Fibroblast of skin of scalp (primary cell): ENCODE measurements around the gene SPPL3.
"Not testable (repeated sequence)": the region's sequence is repeated elsewhere in the genome, so short reads cannot be mapped to it uniquely, and the experiment has no call there.

ENCODE experiments used
- DNase-seq: peaks from one replicate; pipeline ENCODE4 v3.0.0-alpha.2; 2013

The SPPL3 gene

DNA sequence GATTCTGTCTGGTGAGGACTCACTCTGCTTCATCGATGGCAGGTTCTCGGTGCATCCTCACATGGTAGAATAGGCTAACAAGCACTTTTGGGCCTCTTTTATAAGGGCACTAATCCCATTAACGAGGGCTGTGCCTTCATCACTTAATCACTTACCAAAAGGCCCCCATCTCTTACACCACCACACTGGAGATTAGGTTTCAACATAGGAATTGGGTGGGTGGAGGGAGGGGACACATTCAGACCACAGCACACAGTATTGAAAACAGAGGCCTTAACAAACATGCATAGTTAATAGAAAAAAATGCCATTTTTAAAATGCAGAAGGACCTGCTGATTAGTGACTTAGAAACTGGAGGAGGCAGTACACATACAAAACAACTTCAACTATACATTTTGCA, 61.6 kb downstream of the SPPL3 start:
- DNase-seq, result no peak

DNA sequence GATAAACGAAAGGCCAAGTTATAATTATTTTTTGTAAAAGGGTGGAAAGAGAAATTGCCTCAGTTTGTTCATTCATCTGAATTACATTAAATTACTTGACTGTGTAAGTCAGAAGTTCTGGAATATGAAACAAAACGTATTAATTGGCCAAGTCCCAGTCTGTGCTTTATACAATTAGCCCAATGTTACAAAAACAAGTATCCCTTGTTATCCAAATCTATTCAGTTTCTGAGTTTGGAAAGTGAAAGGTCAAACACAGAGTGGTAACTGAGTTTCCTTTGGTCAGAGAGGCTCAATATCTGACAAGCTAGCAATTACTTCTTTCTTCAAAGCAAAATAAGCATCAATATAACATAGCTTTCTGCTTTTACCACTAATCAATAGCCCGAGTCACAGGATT, 62.6 kb downstream of the SPPL3 start:
- DNase-seq, result no peak

DNA sequence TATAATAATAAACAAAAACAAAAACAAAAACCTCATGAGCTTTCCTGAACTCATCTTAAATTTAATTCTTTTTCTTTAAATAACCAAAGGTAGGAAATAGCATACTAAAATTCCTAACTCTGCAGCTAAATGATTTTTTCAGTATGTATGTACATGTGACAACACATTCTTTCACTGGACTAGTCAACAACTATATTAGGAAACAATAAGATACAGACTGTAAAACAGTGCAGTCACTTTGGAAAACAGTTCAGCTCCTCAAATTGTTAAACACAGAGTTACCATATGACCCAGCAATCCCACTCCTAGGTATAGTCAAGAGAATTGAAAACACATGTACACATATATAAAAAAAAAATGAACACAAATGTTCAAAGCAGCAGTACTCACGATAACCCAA, 64.7 kb downstream of the SPPL3 start:
- no peak for DNase-seq

DNA sequence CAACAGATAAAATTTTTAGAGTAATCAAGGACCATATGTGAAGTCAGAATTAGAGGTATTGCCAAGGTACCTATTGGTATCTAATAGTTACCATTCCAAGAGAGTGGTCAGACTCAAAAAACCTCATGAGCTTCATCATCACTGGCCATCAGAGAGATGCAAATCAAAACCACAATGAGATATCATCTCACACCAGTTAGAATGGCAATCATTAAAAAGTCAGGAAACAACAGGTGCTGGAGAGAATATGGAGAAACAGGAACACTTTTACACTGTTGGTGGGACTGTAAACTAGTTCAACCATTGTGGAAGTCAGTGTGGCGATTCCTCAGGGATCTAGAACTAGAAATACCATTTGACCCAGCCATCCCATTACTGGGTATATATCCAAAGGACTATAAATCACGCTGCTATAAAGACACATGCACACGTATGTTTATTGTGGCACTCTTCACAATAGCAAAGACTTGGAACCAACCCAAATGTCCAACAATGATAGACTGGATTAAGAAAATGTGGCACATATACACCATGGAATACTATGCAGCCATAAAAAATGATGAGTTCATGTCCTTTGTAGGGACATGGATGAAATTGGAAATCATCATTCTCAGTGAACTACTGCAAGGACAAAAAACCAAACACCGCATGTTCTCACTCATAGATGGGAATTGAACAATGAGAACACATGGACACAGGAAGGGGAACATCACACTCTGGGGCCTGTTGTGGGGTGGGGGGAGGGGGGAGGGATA, 65.4 kb downstream of the SPPL3 start:
- DNase-seq, result not testable (repeated sequence)

DNA sequence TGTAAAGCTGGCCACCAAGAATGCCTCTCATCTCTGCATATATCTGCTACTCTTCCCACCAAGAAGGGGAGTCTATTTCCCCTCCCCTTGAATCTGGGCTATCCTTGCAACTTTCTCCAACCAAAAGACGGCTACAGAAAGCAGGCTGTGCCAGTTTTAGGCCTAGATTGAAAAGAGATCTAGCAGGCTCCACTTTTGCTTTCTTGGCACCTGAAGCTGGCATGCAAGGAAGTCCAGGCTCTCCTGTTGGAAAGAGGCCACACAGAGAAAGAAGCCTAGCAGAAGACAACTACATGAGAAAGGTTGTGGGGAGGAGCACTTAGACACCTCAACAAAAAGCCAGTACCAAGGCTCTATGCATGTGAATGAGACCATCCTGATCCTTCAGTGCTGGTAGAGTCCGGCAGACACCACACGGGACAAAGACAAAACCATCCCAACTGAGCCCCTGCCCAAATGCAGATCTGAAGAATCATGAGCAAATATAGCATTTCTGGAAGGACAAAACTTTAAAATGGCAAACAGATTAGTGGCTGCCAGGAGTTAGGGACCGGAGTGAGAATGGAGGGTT, 68.0 kb downstream of the SPPL3 start:
- DNase-seq, result no peak

DNA sequence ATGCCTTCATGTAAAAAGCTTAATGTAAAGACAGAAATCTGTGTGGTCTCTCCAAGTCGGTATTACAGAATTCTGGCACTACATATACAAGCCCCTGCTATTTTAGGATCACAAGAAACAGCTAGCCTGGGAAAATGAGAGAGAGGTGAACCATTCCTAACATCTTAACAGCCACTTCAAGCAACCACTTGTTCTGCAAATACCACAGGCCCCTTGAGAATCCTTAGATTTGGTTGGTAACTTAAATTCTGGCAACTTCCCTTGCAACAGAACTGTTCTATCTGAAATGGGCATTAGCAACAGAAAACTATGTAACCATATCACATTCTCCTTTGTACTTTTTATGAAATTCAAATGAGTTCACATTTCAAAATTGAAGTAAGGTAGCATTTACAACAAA, 68.5 kb downstream of the SPPL3 start:
- no peak for DNase-seq

DNA sequence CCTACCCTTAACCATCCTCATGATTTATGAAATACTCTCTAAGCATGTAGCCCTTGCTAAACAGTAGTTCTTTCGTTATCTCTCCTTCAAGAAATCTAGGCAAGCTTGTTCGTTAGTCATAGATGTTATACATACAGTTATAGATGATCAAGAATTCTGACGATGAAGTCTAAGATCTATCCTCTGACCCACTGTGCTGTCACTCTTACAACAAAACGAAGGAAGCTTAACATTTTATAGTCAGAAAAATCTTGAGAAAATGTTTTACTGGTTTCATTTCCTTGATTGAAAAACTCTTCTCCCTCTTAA, 68.9 kb downstream of the SPPL3 start:
- DNase-seq, result no peak

DNA sequence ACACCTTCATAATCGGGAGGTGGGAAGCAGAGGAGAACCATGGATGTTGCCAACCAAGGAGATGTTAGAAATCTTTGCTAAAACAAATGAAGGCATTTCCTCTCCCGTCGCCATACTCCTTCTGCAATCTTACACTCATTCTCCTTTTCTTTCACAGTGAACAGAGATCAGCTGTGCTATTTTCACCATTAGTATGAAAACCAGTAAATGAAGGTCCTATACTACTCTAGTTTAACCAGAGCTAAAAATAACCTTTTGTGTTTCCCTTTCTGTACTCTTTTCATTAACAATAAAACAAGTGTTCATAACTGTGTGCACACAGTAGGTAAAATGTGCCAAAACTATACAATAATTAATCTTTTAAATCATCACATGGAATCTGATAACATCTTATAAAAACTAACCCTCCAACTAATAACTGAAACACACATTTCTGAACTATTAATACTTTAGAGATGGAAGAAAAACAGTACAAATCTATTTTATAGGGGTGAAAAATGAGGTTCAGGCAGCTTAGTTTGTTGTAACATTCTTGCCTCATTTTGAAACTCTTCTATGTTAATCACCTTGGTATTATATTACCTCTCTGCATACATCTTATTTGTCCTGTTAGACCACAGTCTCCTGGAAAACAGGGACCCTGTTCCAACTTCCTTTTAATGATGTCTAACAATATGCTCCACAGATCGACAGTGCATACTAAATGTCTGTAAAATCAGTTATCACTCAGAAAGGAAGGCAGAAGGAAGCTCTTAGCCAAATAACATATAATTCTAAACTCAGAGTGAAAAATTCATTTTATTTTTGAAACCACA, 69.5 kb downstream of the SPPL3 start:
- DNase-seq, result no peak

DNA sequence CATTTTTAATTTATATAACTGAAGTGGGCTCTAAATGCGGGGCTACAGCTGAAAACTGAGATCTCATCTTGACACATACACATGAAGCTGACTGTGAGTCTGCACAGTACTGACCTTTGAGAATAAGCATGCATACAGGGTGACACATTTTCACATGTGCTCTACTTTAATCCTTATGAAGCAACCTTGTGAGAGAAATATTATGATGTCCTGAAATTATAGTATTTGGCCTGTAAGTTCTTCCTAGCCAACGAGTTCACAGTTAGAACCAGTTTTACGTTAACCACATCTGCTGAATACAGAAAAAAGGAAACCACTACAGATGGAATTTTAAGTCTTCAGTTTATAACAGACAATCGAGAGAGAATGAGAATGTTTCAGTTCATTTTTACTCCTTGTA, 70.3 kb downstream of the SPPL3 start:
- no peak for DNase-seq

DNA sequence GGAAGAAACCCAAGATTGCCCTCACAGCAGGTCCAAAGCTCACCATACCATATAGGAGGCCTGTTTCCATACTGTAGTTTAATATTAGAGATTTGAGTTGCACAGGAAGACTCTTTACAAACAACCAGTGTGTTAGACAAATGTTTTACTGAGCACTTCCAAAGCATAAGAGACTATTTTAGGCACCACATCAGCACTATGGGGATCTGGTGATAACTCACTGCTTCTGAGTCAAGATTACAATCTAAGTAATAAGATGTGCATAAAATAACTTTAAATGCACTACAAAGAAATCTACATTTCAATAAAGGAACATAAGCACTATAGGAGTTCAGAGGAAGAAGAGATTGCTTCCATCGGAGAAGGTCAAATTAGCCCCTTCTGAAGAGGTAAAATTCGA, 71.4 kb downstream of the SPPL3 start:
- no peak for DNase-seq

DNA sequence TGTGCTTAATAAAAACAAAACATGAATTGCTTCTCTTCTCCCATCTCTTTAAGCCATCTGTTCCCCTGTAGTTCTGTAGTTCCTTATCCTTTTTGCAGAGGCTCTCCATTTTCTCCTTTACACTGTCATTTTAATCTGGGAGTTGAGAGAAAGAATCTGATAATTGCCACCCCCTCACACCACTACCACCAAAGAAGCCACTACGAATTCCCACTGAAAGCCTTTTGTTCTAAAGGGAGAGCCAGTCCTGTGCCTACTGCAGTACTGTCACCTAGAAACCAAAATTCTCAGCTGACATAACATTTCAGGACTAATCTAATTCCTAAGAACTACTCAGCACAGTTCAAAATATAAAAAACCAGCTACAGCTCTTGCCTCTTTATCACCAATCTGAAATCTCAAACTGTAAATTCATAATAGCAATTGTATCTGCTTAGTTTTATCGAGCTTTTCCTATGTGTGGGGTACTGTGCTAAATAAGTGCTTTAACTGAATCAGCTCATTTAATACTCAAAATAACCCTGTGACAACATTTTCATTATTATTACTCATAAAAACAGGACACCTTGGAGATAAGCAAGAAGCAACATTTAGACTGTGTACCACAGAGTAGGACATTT, 72.4 kb downstream of the SPPL3 start:
- DNase-seq, result no peak

DNA sequence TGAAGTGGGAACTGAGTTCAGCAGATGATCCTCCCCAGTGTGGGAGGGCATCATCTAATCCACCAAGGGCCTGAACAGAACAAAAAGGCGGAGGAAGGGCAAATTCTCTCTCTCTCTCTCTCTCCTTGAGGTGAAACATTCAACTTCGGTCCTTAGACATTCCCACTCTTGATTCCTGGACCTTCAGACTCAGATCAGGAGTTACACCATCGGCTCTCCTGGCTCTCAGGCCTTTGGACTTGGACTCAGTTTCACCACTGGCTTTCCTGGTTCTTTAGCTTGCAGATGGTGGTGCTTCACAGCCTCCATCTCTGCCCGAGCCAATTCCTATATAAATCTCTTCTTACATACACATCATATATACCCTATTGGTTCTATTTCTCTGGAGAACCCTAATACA, 73.2 kb downstream of the SPPL3 start:
- DNase-seq, result no peak

DNA sequence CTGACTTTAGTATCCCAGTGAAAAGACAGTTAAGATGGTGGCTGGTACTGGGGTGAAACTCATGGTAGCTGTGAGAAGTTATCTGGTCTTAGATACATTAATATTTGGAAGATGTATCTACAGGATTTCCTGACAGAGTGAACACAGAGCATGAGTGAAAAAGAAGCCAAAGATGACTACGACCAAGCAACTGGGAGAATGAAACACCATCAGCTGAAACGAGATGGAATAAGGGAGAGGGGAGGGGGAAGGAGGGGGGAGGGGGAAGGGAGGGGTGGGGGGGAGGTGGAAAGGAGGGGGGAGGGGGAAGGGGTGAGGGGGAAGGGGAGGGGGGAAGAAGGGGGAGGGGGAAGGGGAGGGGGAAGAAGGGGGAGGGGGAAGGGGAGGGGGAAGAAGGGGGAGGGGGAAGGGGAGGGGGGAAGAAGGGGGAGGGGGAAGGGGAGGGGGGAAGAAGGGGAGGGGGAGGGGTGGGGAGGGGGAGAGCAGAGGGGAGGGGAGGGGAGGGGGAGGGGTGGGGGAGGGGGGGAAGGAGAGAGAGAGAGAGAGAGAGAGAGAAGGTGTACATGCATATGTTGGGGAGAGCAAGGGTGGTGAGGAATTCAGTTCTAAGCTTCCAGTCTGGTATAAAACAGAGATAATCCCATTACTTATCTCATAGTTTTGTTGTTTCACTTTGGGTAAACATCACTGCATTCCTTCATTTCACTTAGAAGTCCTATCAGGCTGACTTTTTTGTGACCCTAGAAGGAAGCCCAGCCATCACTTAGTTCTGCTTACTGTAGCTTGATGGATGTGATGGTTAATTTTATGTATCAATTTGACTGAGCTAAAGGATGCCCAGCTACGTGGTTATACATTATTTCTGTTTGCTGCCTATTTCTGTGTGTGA, 73.9 kb downstream of the SPPL3 start:
- no peak for DNase-seq

DNA sequence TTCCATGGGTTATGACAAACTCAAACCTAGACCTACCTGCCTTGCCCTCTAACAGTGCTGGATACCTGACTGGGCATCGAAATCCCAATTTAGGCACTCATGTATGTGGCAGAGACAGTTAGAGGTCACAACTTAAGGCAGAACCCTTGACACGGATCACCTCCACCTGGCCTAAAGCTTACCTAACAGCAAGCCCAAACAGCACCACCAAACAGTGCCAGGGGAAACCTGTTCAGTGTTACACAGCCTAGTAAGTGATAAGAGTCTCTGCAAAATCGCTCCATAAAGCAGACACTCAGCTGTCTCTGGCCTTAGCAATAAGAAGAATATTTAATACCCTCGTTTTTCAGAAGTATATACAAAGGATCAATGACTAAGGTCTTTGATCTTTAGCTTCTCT, 77.8 kb downstream of the SPPL3 start:
- no peak for DNase-seq

DNA sequence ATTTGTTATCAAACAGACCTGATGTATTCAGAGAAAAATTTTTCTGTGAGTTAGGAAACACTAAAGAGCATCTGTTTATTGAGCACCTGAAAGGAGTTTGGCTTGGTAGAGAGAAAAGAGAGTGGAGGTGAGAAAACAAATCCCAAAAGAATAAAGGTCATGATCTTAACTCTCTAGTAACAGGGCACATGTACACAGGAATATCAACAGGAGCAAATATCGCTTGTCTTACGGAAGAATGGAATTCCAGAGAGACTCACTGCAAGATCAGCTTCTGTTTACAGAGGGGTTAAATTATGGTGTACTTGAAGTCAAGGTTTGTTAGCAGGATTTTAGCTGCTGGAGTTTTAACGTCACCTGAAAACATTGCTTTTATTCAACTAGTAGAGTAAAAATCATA, 78.8 kb downstream of the SPPL3 start:
- no peak for DNase-seq

DNA sequence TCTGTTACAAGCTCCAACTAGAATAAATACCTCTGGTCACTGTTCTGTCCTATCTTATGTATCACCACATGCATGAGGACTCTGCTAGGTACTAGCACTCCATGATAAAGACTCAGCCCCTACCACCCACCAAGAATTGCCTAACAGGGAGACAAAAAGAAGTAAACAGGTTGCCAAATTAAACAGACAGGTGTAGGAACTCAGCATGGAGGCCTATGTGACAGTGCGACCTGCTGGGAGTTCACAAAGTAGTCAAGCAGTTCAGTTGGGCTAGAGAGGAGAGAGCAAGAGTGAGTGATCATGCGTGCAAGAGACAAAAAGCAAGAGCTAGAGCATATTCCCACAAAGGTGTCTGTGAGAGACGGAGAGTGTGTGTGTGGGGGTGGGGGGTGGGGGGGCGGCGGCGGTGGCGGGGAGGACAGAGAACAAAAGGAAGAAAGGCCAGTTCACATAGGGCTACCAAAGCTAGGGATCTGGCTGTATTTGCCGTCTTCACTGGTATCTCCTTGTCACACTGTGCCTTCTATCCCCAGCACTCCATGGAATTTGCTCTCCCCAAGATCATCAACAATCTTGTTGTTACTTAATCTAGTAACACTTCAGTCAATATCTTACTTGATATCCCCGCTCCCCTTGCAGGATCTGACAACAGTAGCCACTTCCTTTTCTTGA, 81.2 kb downstream of the SPPL3 start:
- DNase-seq, result no peak

DNA sequence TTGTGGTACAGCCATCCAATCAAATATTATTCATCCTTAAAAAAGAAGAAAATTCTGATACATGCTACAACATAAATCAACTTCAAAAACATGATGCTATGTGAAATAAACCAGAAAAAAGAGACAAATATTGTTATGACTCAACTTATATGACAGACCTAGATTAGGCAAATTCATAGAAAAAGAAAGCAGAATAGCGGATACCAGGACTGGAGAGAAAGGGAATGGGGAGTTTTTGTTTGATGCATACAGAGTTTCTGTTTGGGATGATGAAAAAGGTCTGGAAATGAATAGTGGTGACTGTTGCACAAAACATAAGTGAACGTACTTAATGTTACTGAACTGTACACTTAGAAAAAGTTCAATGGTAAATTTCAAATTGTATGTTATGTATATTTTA, 82.3 kb downstream of the SPPL3 start:
- DNase-seq, result no peak

DNA sequence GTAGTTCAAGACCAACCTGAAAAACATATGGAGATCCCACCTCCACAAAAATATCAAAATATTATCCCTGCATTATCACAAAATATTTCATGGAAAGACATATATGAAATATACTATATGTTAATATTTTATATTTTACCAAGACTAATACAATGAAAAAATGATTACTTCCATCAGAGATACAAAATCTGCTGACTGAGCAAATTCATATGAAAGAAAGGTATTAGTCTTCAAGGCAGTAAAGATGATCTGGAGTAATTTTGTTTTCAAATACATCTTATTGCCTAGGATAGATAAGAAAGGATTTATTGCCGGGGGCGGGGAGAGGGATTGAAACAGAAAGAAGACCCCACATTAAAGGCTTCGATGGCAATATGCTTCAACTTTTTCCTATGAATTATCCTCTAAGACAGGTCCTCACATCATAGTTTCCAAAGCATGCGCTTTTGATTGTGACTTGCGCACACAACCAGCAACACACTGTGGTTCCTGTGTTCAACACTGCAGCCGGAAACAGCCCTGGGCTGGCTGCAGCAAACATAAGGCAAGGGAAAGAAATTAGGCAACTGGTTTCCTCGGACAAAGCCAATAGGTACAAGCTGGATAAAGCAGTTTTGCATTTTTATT, 83.2 kb downstream of the SPPL3 start:
- no peak for DNase-seq

DNA sequence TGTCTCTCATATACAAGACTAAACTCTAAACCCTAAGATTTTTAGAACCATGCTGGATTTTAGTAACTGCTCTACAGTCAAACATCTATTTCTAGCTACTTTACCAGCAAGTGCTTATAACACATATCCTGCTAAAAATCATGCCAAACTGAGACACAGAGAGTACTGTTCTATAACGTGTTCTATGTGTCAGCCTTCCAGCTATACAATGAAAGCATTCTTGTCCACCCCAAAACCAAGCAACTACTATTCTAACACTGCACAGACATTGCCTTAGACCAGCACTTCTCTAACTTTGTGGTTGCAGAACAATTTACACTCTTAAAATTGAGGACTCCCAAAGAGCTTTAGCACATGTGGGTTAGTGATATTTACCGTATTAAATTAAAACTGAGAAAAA, 85.7 kb downstream of the SPPL3 start:
- no peak for DNase-seq

DNA sequence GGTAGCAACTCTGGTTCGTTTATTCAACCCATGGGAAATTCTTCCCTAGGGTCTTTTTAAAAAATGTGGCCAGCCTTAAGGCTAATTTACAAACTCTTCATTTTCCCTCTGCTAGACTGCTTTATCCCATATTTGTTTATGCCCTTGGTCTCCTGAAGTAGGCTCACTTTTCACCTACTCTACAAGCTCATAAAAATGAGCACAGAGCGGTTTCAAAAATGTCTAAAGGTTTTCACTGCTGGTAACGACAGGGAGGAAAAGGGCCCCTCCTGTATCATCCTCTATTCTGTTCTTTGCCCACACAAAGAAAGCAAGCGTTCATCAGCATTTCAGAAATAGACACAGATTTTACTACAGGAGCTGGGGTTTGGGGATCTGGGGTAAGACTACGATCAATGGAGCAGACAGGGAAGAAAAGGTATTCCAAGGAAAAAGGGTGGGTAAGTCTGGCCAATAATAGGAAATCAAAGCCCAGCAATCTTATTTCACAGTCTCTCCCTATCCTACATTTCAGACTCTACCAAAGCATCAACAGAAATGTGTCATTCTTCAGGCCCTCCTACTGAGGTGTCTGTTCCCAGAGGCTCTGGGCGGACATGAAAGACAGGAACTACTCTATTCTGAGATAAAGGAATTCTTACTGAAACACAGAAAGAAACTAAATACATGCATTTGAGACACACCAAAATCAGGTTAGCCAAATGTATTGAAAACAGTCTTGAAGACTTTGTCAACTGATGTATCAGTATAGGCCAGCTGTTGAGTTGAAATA, 86.4 kb downstream of the SPPL3 start:
- no peak for DNase-seq

DNA sequence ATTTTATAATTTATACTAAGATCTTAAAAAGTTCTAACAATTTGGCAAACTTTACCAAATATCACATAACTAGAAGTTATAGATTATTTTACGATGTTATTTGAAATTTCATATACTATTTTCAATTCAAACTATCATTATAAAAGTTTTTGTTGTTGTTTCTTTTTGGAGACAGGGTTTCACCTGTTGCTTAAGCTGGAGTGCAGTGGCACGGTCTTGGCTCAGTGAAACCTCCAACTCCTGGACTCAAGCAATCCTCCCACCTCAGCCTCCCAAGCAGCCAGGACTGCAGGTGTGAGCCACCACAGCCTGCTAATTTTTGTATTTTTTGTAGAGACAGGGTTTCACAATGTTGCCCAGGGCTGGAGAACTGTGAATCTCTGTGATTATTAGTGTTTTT, 87.8 kb downstream of the SPPL3 start:
- DNase-seq, result no peak
